GM19238 (cell line): Measurements from ENCODE around the gene SH3BP1.
A peak's percentile ranks its signal among the peaks of the same experiment; 100 is the strongest.
"Not testable (repeated sequence)": the region's sequence is repeated elsewhere in the genome, so short reads cannot be mapped to it uniquely, and the experiment has no call there.

Source experiments
- DNase-seq: peaks from one replicate; pipeline ENCODE4 v3.0.0; 2011; ENCODE audit warnings: low spot score; ENCODE audit not compliant: insufficient read length

Gene SH3BP1

GRCh38 chr22:37633089-37633624 lies 6.3 kb upstream of the SH3BP1 start:
- DNase-seq, result peak; percentile 86

GRCh38 chr22:37633625-37634416 lies 5.6 kb upstream of the SH3BP1 start:
- peak; percentile 87 for DNase-seq

GRCh38 chr22:37634417-37634924 lies 5.0 kb upstream of the SH3BP1 start:
- DNase-seq, result no peak

GRCh38 chr22:37635157-37635556 lies 4.3 kb upstream of the SH3BP1 start:
- no peak for DNase-seq

DNA sequence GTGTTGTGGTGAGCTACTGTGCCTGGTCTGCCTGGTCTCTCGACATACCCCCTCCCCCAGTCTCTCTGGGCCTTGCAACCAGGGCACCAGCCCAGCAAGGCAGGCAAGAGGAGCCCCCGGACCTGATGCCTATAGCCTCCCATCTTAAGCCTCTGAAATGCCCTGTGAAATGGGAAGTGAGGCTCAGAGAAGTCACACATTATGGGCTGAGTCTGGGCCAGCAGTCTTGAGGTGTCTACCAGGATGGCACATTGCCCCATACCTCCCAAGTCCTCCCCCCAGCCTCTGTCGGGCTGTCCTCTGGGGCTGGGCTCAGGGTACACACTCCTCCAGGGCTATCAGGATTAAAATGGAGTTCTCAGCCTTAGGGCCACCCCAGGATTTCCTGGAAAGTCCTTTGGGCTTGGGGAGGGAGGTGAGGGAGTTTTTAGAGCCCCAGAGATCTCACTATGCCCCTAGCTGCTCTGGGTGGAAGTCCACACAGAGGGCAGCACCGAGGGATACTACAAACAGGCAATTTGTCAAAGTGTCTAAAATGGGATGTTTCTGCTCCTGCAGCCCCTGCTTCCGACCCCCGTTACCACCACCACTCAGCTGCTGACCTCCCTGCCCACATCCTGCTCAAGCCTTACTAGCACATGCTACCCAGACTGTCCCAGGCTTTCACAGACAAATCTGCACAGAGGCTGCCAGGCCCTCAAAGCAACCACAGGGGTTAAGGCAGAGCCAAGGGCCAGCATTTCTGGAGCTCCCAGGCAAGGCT lies 3.1 kb upstream of the SH3BP1 start:
- DNase-seq, result no peak

DNA sequence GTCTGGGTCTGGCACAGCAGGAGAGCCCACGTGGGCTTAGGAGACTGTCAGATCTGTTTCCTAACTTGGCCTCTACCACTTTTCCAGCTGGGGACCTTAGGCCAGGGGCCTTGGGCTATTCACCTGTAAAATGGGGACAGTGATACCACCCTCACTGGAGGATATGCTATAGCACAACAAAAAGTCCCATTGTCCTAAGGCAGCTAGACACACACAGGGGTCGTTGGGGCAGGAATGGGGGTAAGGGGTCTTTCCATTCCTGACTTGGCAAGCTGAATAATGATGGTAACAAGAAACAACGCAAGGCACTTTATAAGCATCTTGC lies 2.6 kb upstream of the SH3BP1 start:
- DNase-seq, result no peak

- DNase-seq, result no peak
Measured at GRCh38 chr22:37638391-37639069, 939 bp upstream of the SH3BP1 start.

- DNase-seq, result no peak
Measured at GRCh38 chr22:37639771-37640590, 512 bp downstream of the SH3BP1 start.

- DNase-seq, result no peak
Measured at GRCh38 chr22:37640591-37641560, 1.4 kb downstream of the SH3BP1 start.

DNA sequence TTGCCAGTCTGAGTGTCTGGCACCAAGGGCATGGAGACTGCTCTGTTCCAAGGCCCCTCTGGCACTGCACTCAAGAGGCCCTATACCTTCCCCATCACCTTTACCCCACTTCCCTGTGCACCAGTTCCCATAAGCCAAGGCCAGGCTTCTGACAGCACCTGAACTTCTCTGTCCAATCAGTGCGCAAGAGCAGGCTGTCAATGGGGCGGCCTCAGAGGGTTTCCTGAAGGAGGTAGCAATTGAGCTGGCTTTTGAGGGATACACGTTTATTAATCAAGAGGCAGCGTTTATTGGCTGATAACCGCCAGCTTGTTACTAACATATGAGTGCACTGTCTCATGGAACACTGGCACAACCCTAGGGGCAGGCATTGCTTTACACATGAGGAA lies 2.1 kb downstream of the SH3BP1 start:
- DNase-seq, result no peak

GRCh38 chr22:37643225-37643847 lies 3.9 kb downstream of the SH3BP1 start:
- DNase-seq, result peak; percentile 89

GRCh38 chr22:37647317-37647716 lies 7.8 kb downstream of the SH3BP1 start:
- no peak for DNase-seq

DNA sequence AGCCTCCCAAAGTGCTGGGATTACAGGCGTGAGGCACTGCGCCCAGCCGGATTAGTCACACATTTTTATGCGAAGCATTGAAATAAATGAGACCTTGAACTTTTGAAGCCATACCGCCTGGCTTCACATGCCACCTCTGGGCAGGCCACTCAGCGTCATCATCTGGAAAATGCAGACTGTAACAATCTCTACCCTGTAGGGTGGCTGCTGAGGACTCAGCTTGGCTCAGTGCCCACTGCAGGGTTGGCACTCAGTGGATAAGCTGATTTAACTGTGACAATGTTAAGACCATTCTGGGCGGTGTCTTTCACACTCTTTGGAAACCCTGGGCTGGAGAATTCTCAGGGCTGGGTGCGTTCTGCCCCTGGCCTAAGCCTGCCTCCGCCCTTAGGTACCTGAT lies 8.5 kb downstream of the SH3BP1 start:
- no peak for DNase-seq

- DNase-seq, result no peak
Measured at GRCh38 chr22:37650463-37651136, 11.1 kb downstream of the SH3BP1 start.

DNA sequence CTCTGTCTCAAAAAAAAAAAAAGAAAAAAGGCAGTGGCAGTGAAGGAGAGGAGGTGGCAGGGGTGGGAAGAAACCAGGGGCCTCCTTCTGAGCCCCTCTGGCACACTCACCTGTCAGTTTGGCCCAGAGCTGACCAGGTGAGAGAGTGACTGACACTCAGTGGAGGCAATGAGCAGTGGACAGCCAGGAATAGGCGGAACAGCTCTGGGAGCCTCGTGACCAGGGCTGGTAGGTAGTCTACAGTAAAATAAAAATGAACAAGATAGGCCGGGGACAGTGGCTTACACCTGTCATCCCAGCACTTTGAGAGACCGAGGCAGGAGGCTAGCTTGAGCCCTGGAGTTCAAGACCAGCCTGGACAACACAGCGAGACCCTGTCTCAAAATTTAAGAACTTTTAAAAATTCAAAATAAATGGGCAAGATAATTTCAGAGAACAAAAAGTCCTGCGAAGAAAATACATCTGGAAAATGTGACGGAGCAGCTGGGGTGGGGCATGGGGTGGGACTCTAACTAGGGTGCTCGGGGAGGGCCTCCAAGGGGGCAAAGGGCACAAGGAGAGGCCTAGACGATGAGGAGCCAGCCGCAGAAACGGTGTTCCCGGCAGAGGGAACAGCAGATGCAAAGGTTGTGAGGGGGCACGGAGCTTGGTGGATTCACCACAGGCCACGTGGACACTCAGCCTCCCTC lies 15.2 kb downstream of the SH3BP1 start:
- no peak for DNase-seq

DNA sequence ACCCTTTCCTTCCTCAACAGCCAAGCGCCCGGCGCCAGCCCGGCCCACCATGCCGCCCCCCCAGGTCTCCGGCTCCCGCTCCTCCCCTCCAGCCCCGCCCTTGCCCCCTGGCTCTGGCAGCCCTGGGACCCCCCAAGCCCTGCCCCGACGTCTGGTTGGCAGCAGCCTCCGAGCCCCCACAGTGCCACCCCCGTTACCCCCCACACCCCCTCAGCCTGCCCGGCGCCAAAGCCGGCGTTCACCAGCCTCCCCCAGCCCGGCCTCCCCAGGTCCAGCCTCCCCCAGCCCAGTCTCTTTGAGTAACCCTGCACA lies 15.7 kb downstream of the SH3BP1 start:
- no peak for DNase-seq

- DNase-seq, result not testable (repeated sequence)
Measured at GRCh38 chr22:37656583-37656982, 17.1 kb downstream of the SH3BP1 start.

GRCh38 chr22:37657590-37658132 lies 18.2 kb downstream of the SH3BP1 start:
- DNase-seq, result no peak
